ENCODE data around the gene TIAM2. TPM values are rescaled to one million over a fixed set of nuclear protein-coding genes. Genes with fewer than 3 reads are reported as not detected.

The TIAM2 gene
- total RNA-seq, 2 donors from 2014 or later = 7.8 to 11.2 TPM

- intact Hi-C loops (cut with DNase I) = no loop called here
- DNase-seq (ENCODE audit: low spot score) = peak; percentile 9
These were observed 11.0 kb upstream of the TIAM2 start for GRCh38 chr6:154984146-154984545.

DNA sequence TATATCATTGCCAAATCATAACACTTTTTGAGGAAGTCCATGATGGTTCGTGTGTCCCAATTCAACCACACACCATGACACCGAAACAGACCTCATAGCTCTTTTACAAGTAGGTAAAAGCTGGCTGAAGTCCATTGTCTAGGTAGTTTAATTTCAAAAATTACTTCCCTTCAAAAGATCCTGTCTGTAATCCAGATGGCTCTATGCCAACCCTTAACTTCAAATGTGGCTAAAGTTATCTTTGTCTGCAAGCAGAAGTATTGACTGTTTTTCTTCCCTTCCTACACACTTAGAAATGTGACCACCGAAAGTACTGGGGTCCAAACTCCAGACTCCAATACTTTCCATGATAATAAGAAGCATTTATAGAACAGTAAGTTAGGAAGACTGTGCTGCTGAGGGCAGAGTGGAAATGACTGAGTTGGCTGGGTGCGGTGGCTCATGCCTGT is 8.3 kb upstream of the TIAM2 start:
- intact Hi-C loops (cut with DNase I) = no loop called here
- no peak for DNase-seq (ENCODE audit: low spot score)

DNA sequence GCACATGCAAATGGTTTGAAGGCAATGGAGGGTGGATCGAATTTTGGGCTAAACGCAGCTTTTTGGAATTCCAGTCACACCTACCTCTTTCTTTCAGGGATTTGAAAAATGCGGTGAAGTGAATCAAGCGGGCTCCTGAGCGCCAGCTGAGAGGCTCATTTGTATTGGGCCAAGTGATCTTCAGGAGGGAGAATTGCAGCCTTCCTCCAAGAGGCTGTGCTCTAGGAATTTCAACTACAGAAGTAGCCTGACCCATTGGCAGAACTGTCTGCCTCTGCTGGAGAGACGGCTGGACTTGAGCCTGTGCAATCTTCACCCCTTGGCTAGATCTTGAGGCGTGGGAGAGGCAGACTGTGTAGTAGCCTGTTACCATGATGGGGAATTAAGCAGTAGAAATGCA is 5.7 kb upstream of the TIAM2 start:
- intact Hi-C loops (cut with DNase I) = no loop called here
- no peak for DNase-seq (ENCODE audit: low spot score)

DNA sequence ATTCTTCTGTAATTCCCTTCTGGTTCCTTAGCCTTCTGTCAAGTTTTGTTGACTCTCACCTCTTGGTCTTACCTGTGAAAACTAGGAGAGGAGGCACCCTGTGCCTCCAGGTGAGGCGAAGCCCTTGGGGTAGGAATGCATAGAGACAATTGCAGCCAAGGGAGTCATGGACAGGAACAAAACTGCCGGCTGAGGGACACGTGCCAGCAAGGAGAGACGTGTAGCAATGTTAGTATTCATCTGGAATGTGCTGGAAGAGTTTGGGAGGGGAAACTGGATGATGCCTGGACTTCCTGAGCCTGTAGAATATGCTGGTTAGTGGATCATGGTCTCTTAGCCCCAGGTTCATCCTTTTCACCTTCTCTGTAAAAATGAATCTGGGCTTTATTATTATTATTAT is 3.9 kb upstream of the TIAM2 start:
- intact Hi-C loops (cut with DNase I) = no loop called here
- no peak for DNase-seq (ENCODE audit: low spot score)

- intact Hi-C loops (cut with DNase I) = no loop called here
- no peak for DNase-seq (ENCODE audit: low spot score)
These were observed 2.1 kb upstream of the TIAM2 start for GRCh38 chr6:154993026-154993425.

DNA sequence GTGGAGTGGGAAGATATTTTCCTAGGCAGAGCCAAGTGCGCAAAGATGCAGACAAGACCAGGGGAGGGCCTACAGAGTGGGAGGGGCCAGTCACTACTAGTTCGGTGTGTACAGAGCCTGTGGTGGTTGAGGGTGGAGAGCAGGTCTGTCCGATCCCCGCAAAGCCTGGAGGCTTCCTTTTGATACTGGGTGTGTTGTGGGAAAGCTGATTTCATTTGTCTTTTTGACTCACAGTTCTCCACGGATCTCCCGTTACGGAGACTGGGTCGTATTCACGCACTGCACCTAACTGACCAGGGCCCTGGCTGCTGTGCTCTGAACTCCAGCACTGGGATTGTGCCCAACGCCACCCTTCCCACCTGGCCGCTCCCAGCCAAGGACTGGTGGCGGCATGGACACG is 1.4 kb upstream of the TIAM2 start:
- intact Hi-C loops (cut with DNase I) = no loop called here
- no peak for DNase-seq (ENCODE audit: low spot score)

GRCh38 chr6:154994836-154995253 is 270 bp upstream of the TIAM2 start:
- DNase-seq (ENCODE audit: low spot score) = peak; percentile 58
- intact Hi-C loops (cut with DNase I) = no loop called here

- intact Hi-C loops (cut with DNase I) = no loop called here
- DNase-seq (ENCODE audit: low spot score) = no peak
These were observed 988 bp downstream of the TIAM2 start for GRCh38 chr6:154996016-154996590.

DNA sequence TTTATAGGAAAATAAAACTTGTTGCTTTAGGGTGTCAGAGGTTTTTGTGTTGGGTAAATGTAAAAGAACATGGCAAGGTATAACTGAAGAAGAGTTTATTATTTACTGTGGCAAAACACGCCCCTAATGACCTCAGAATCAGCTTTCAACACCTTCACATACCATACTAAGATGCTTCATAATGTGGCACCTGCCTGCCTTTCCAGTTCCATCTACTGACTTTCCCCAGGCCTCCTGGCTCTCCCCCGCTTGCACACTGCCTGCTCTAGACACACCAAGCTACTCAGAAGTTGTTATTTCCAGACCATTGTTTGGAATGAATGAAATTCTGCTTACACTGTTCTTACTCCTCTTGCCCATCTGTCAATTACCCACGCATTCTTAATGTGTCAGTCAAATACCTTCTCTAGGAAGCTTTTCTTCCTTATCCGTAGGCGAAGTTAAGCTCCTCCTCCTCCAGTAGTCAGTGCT is 1.8 kb downstream of the TIAM2 start:
- DNase-seq (ENCODE audit: low spot score) = no peak
- intact Hi-C loops (cut with DNase I) = no loop called here

GRCh38 chr6:154998855-154999254 is 3.7 kb downstream of the TIAM2 start:
- no peak for DNase-seq (ENCODE audit: low spot score)
- intact Hi-C loops (cut with DNase I) = no loop called here

GRCh38 chr6:155001482-155001881 is 6.4 kb downstream of the TIAM2 start:
- no peak for DNase-seq (ENCODE audit: low spot score)
- intact Hi-C loops (cut with DNase I) = no loop called here

DNA sequence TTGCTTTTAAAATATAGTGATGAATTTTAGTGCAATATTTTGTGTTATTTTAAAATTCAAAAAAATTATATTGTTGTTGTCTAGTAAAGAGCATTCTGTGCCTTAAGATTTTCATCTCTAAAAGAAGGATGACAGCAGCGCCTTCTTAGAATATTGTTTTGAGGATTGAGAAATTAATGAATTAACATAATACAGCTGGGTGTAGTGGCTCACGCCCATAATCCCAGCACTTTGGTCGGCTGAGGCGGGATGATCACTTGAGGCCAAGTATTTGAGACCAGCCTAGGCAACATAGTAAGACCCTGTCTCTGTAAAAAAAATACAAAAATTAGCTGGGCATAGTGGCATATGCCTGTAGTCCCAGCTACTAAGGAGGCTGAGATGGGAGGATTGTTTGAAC is 6.8 kb downstream of the TIAM2 start:
- intact Hi-C loops (cut with DNase I) = no loop called here
- DNase-seq (ENCODE audit: low spot score) = no peak

DNA sequence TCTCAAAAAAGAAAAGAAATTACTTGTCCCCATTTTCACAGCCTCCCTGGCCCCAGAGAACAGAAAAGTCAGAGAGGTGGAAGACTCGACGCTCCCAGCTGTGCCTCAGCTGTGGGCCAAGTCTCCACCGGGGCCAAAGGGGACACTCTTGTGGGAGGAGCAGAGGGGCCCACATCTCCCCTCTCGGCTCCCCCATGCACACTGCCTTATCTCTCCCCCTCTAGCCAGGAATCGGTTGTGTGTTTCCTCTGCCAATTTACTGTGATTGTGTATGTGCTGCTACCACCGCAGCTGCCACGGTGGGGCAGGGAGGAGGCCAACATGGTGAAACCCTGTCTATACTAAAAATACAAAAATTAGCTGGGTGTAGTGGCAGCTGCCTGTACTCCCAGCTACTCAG is 8.4 kb downstream of the TIAM2 start:
- no peak for DNase-seq (ENCODE audit: low spot score)
- intact Hi-C loops (cut with DNase I) = no loop called here

DNA sequence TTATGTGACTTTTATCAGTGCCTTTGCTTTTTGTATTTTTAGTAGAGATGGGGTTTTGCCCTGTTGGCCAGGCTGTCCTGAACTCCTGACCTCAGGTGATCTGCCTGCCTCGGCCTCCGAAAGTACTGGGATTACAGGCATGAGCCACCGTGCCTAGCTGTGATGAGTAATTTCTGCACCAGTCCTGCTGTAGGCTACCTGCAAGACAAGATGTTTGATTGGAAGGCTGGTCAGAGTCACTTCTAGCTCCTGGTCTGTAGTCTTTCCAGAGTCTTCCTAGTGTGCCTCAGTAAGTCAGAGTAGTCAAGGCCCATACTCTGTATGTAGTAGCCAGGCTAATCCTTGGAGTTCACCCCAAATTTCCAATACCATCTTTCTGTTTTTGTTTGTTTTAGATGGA is 8.9 kb downstream of the TIAM2 start:
- DNase-seq (ENCODE audit: low spot score) = no peak
- intact Hi-C loops (cut with DNase I) = no loop called here

DNA sequence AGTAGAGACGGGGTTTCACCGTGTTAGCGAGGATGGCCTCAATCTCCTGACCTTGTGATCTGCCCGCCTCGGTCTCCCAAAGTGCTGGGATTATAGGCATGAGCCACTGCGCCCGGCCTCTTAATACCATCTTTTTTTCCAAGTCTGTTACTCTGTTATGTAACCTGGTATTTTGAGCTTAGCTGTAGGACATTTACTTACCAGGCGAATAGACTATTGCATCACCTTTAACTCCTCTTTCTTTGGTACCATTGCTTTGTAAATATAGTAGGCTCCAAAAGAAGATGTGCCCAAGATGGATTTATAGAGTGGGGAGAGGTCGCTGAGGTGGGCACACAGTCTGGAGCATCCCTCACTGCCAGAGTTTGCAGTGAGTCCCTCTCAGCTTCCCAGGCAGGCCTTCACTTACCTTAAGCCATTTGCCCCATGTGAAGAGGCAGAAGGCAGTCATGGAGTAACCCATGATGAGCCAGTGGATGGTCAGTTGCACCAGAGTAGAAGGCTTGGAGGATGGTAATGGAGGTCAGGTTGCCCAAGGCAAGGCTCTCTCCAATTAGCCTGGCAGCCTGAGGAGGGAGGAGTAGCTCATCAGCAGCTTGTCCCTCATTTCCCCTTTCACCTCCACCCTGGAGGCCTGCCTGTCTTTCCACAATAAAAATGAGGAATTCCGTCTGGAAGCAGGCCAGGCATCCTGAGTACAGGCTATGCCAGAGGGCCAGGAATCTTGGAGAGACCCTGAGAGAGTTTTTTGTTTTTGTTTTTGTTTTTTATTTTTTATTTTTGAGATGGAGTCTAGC is 9.7 kb downstream of the TIAM2 start:
- intact Hi-C loops (cut with DNase I) = no loop called here

GRCh38 chr6:155008625-155009024 is 13.5 kb downstream of the TIAM2 start:
- no peak for DNase-seq (ENCODE audit: low spot score)
- intact Hi-C loops (cut with DNase I) = no loop called here

More for the DNA sequence above, 9.7 kb downstream of the TIAM2 start:
- no peak for DNase-seq (ENCODE audit: low spot score)

DNA sequence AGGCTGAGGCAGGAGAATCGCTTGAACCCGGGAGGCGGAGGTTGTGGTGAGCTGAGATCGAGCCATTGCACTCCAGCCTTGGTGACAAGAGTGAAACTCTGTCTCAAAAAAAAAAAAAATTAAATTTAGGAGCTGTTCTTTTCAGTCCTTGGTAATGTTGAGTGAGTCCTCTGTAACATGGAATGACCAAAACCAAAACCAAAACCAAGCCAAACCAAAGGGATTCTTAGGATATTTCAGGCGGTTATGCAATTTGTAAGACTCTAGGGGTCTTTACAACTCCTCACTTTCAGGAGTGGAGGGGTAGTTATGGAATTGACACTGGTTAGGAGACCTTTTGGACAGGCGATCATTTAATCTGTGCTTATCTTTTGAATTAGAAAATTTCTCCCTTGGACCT is 15.8 kb downstream of the TIAM2 start:
- no peak for DNase-seq (ENCODE audit: low spot score)
- intact Hi-C loops (cut with DNase I) = no loop called here

- intact Hi-C loops (cut with DNase I) = no loop called here
- no peak for DNase-seq (ENCODE audit: low spot score)
These were observed 16.7 kb downstream of the TIAM2 start for GRCh38 chr6:155011809-155012291.

DNA sequence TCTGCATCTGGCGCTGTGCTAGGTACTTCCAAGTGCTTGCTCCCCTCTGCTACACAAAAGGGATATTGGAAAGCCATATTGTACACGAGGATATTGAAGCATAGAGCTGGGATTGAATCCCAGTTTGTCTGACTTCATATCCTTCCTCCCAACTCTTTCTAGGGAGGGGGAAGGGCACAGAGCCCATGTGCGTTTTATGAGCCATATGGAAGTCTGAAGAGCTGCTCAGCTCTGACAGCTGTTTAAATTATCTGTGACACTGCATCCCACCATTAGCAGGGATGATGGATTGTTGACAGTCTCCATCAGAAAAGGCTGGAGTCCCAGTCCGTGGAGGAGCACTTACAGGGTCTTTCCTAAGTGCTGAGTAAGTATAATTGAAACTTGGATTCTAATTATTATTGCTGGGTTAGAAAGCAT is 18.4 kb downstream of the TIAM2 start:
- intact Hi-C loops (cut with DNase I) = no loop called here

DNA sequence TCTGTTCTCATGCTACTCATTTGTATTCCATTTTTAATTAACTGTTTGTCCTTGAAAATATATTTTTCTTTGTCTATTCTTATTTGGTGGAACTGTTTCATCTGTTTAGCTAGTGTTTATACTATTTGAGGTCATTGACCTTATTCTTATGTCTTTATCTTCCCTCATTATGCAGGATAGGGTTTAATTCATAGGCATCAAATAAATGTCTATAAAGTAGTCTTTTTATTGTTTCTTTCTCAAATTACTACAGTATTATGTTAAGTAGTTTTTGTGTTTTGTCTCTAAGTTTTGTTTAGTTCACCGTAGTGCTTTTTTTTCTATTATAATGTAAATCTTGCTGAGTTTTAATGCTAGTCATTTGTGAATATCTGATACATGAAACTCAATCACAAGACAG is 19.0 kb downstream of the TIAM2 start:
- DNase-seq (ENCODE audit: low spot score) = no peak
- intact Hi-C loops (cut with DNase I) = no loop called here

More for the DNA sequence above, 18.4 kb downstream of the TIAM2 start:
- DNase-seq (ENCODE audit: low spot score) = no peak

All from posterior vena cava (tissue), 2 donors.